Caco-2 (cell line): ENCODE results near the gene PCYOX1L. TPM values are rescaled to one million over a fixed set of nuclear protein-coding genes. Genes with fewer than 3 reads are reported as not detected.

Experiments
- BruUV-seq: library from RNA; stranded (reverse); fragments of 400-500 nt; replicated peaks from 2 replicates; lab custom pipeline; 2021; lab: Mats Ljungman, UMichigan
- CTCF ChIA-PET: fragments of 300-600 bp; sonication (Branson Sonifier 250); formaldehyde crosslinking; loops from one replicate; lab custom pipeline; 2022; ENCODE audit warnings: antibody characterized with exemption; lab: Charles Lee
- POLR2A ChIA-PET: fragments of 300-600 bp; sonication (Branson Sonifier 250); formaldehyde crosslinking; loops from one replicate; lab custom pipeline; 2022; ENCODE audit warnings: antibody characterized with exemption; lab: Charles Lee
- DNase-seq, 2 experiments: peaks; one replicate each; pipeline versions ENCODE4 v3.0.0 to v3.0.0-alpha.2; 2020 to 2022
- H3K27me3 ChIP-seq: replicated peaks from 2 replicates; pipeline ENCODE4 v1.6.0; 2011; ENCODE audit warnings: low read length; ENCODE audit not compliant: control insufficient read depth, insufficient read depth
- H3K36me3 ChIP-seq: 2 replicates; pipeline ENCODE4 v1.5.1; 2011; ENCODE audit warnings: low read length; ENCODE audit not compliant: control insufficient read depth, insufficient read depth
- H3K4me1 ChIP-seq: fragments of 250-450 bp; sonication (Bioruptor Pico); 2 replicates; pipeline ENCODE4 v1.5.1; 2020; ENCODE audit warnings: mild to moderate bottlenecking
- H3K4me3 ChIP-seq: 2 replicates; pipeline ENCODE4 v1.5.1; 2011; ENCODE audit warnings: low read depth, mild to moderate bottlenecking, control low read depth, low read length
- H3K9me3 ChIP-seq: fragments of 250-450 bp; sonication (Bioruptor Pico); 2 replicates; pipeline ENCODE4 v1.5.1; 2020; ENCODE audit warnings: mild to moderate bottlenecking, moderate library complexity
- H3K27ac Mint-ChIP-seq: one replicate; pipeline ENCODE4 v1.8.0; 2022; ENCODE audit warnings: mixed read lengths; ENCODE audit not compliant: unreplicated experiment
- H3K27me3 Mint-ChIP-seq: one replicate; pipeline ENCODE4 v1.8.0; 2022; ENCODE audit warnings: mixed read lengths; ENCODE audit not compliant: insufficient read depth, unreplicated experiment
- H3K36me3 Mint-ChIP-seq: one replicate; pipeline ENCODE4 v1.8.0; 2022; ENCODE audit warnings: mild to moderate bottlenecking, mixed read lengths; ENCODE audit not compliant: insufficient read depth, unreplicated experiment
- H3K4me1 Mint-ChIP-seq: one replicate; pipeline ENCODE4 v1.8.0; 2022; ENCODE audit warnings: low read depth, mixed read lengths; ENCODE audit not compliant: unreplicated experiment
- H3K4me3 Mint-ChIP-seq: one replicate; pipeline ENCODE4 v1.8.0; 2022; ENCODE audit warnings: mild to moderate bottlenecking, moderate library complexity, mixed read lengths; ENCODE audit not compliant: unreplicated experiment
- H3K9me3 Mint-ChIP-seq: one replicate; pipeline ENCODE4 v1.8.0; 2022; ENCODE audit warnings: mixed read lengths; ENCODE audit not compliant: unreplicated experiment
- CTCF ChIP-seq, 2 experiments: fragments of 200-600 bp in 1 of 2; IDR thresholded peaks; 1 replicate in 1 of 2; 2 replicates in 1 of 2; pipeline versions ENCODE4 v1.5.1 to v1.8.0; 2011 to 2022; ENCODE audit warnings: antibody characterized with exemption in 1 of 2, control low read depth in 1 of 2, inconsistent platforms in 1 of 2, low read depth in 1 of 2, low read length in 1 of 2, mild to moderate bottlenecking in 1 of 2, moderate library complexity in 1 of 2; ENCODE audit not compliant: insufficient read depth in 1 of 2, severe bottlenecking in 1 of 2, unreplicated experiment in 1 of 2
- intact Hi-C: fragments of 100-400 bp; cut with micrococcal nuclease; formaldehyde crosslinking; loops from one replicate; pipeline ENCODE4 v1.10.0; 2022; ENCODE audit not compliant: unreplicated experiment
- total RNA-seq: library from RNA; stranded (reverse); gene quantifications from 2 replicates; pipeline ENCODE4 v1.2.3, GENCODE V29; 2022

Gene PCYOX1L
- total RNA-seq, 1 experiment from 2014 or later, result 10.4 TPM

- intact Hi-C loops, result no loop called here
- no peak overlapping the region for H3K4me3 ChIP-seq
- Mint-ChIP-seq H3K27me3 (no peaks in the 10 kb centered on the region), H3K4me3 (no peak overlapping the region), H3K4me1 (peaks cover 11% of the 10 kb centered on the region), H3K27ac (no peak overlapping the region), H3K9me3 (no peaks in the 10 kb centered on the region), H3K36me3 (no peaks in the 10 kb centered on the region)
- no peaks in the 10 kb centered on the region for H3K9me3 ChIP-seq
- BruUV-seq, result no TSS peak
- H3K4me1 ChIP-seq, result peaks cover 23% of the 10 kb centered on the region
- ChIA-PET CTCF (interaction anchor here (1.3 kb wide), 1 partner anchor 44 kb away, joined by 4 read pairs; no protein-coding TSS in a partner anchor), POLR2A (interaction anchor here (1.4 kb wide), 1 partner anchor 22 kb away, joined by 4 read pairs; the partner anchor contains the start of gene GRPEL2)
- no peak for DNase-seq
- TF ChIP-seq CTCF (IDR thresholded peaks at IDR 0.05; ENCODE audit: insufficient read depth in 1 of 2, low read depth in 1 of 2, low read length in 1 of 2, severe bottlenecking in 1 of 2, unreplicated experiment in 1 of 2), result no peak
- no peaks in the 10 kb centered on the region for H3K27me3 ChIP-seq
- H3K36me3 ChIP-seq, result no peaks in the 10 kb centered on the region
These were observed 34.1 kb upstream of the PCYOX1L start for GRCh38 chr5:149323621-149324205.

GRCh38 chr5:149324641-149325040 lies 33.2 kb upstream of the PCYOX1L start:
- H3K4me1 ChIP-seq, result peaks cover 23% of the 10 kb centered on the region
- intact Hi-C loops, result no loop called here
- Mint-ChIP-seq H3K9me3 (no peaks in the 10 kb centered on the region), H3K36me3 (no peaks in the 10 kb centered on the region), H3K4me3 (no peak overlapping the region), H3K27me3 (no peaks in the 10 kb centered on the region), H3K4me1 (peaks cover 11% of the 10 kb centered on the region), H3K27ac (no peak overlapping the region)
- no TSS peak for BruUV-seq
- POLR2A ChIA-PET, result no interaction called here
- no peak overlapping the region for H3K4me3 ChIP-seq
- no peak for DNase-seq
- CTCF ChIA-PET, result no interaction called here
- H3K27me3 ChIP-seq, result no peaks in the 10 kb centered on the region
- no peak for TF ChIP-seq CTCF (IDR thresholded peaks at IDR 0.05; ENCODE audit: insufficient read depth in 1 of 2, low read depth in 1 of 2, low read length in 1 of 2, severe bottlenecking in 1 of 2, unreplicated experiment in 1 of 2)
- no peaks in the 10 kb centered on the region for H3K36me3 ChIP-seq
- no peaks in the 10 kb centered on the region for H3K9me3 ChIP-seq

GRCh38 chr5:149325166-149325735 lies 32.6 kb upstream of the PCYOX1L start:
- Mint-ChIP-seq H3K36me3 (no peaks in the 10 kb centered on the region), H3K9me3 (no peaks in the 10 kb centered on the region), H3K27me3 (no peaks in the 10 kb centered on the region), H3K4me3 (no peak overlapping the region), H3K27ac (no peak overlapping the region), H3K4me1 (peaks cover 8% of the 10 kb centered on the region)
- Histone ChIP-seq H3K27me3 (no peaks in the 10 kb centered on the region), H3K36me3 (no peaks in the 10 kb centered on the region), H3K4me1 (peaks cover 22% of the 10 kb centered on the region), H3K4me3 (no peak overlapping the region), H3K9me3 (no peaks in the 10 kb centered on the region)
- no peak for DNase-seq
- TF ChIP-seq CTCF (IDR thresholded peaks at IDR 0.05; ENCODE audit: insufficient read depth in 1 of 2, low read depth in 1 of 2, low read length in 1 of 2, severe bottlenecking in 1 of 2, unreplicated experiment in 1 of 2), result no peak
- ChIA-PET POLR2A (no interaction called here), CTCF (interaction anchor here (0.6 kb wide), 1 partner anchor 17 kb away, joined by 3 read pairs; no protein-coding TSS in a partner anchor)
- BruUV-seq, result no TSS peak
- intact Hi-C loops, result no loop called here
